Measurements from ENCODE around the gene ORC5. TPM values are rescaled to one million over a fixed set of nuclear protein-coding genes. Genes with fewer than 3 reads are reported as not detected.
"Not testable (repeated sequence)": the region's sequence is repeated elsewhere in the genome, so short reads cannot be mapped to it uniquely, and the experiment has no call there.

The ORC5 gene
- total RNA-seq, 4 donors from 2014 or later, result 4.3 to 58.1 (median 12.6) TPM

DNA sequence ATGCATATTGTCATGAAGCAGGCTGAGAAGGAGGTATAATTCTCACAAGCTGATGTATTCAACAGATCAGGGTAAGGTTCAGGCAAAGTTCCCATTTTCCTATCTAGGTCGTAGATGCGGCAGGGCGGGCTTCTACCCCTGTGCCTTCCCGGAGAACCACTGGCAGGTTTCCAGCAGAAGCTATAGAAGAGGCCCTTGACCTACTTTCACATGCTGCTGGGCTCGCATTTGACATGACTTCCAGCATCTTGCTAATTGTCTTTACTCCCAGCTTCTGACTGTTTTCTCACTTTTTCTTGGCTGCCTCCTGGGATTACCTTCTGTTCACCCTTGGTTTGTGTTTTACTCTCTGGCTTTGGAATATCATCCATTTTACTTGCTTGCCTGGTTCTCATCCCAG is 32.6 kb upstream of the ORC5 start:
- Histone ChIP-seq H3K4me1 (no peaks in the 10 kb centered on the region), H3K27ac (no peak overlapping the region), H3K9me3 (no peaks in the 10 kb centered on the region), H3K27me3 (peaks cover 0 to 2% (median 0%) of the 10 kb centered on the region in 3 donors), H3K36me3 (no peaks in the 10 kb centered on the region), H3K4me3 (no peak overlapping the region)
- TF ChIP-seq, protein P1, sequence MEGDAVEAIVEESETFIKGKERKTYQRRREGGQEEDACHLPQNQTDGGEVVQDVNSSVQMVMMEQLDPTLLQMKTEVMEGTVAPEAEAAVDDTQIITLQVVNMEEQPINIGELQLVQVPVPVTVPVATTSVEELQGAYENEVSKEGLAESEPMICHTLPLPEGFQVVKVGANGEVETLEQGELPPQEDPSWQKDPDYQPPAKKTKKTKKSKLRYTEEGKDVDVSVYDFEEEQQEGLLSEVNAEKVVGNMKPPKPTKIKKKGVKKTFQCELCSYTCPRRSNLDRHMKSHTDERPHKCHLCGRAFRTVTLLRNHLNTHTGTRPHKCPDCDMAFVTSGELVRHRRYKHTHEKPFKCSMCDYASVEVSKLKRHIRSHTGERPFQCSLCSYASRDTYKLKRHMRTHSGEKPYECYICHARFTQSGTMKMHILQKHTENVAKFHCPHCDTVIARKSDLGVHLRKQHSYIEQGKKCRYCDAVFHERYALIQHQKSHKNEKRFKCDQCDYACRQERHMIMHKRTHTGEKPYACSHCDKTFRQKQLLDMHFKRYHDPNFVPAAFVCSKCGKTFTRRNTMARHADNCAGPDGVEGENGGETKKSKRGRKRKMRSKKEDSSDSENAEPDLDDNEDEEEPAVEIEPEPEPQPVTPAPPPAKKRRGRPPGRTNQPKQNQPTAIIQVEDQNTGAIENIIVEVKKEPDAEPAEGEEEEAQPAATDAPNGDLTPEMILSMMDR (IDR thresholded peaks at IDR 0.05 in 4 of 5, conservative IDR thresholded peaks at IDR 0.05 in 1 of 5), result no peak
- no peak for TF ChIP-seq POLR2A (IDR thresholded peaks at IDR 0.05)
- DNase-seq, result no peak
- no peak for ATAC-seq
- intact Hi-C loops (cut with DNase I; ENCODE audit: low total_unique reads) (no loop called here), in situ Hi-C loops (cut with MboI; ENCODE audit: low sequenced_read_pairs in 4 of 4) (loop anchor here in 3 of 4 donors (25.0 kb wide), 2 partner anchors 597 to 672 kb away; no protein-coding TSS in a partner anchor)

DNA sequence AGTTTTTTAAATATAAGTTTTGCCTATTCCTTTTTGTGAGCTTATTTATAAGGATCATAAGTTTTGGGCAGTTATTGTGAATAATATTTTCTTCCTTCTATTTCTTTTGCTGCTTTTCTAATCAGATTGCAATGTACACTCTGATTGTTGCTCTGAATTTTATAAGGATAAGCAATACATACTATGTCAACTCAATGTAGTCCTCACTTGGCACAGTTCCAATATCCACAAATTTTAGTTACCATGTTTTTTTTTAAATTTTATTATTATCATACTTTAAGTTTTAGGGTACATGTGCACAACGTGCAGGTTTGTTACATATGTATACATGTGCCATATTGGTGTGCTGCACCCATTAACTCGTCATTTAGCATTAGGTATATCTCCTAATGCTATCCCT is 27.2 kb upstream of the ORC5 start:
- not testable (repeated sequence) for H3K27ac ChIP-seq

DNA sequence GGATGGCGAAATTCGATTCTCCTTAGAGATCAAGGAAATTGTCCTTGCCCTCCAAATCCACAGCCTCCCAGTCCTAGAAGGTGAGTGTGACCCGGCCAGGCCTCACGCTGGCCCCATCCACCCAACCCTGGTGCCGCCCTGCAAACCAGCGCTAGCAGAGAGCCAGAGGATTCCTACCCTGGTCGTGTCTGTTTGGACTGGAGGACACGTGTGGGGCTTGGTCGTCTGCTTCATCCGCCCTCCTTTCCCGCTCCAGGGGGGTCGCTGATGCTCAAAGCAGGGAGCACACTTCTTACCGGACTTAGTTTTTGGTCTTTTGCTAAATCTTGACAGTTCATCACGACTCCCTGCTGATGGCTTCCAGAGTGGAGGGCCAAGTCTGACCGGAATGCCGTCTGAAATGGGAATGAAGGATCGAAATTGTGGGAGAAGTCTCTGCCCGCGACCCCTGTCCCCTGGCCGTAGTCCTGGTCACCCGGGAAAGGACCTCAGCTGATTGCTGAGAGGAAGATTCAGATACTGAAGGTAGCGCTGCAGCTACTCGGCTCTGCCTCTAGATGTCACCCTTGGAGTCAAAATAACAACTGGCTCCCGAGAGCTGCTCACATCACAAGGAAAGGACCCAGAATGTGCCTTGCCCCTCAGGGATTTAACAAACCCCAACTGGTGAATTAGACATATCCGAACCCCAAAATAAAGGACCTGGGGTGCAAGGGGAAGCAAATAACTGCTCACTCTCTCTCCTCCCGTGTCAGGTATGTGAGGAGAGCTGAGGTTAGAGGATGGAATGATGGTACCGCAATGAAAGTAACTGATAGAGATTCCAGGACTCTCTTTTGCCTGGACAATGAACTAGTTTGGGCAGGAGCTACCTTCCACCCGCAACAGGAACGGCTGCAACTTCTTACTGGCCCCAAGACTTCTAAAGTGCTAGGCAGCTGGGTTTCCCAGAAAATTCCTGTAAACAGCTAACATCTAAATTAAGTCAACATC is 23.5 kb upstream of the ORC5 start:
- no peaks in the 10 kb centered on the region for H3K27me3 ChIP-seq
- ATAC-seq (peak; percentile 42 to 64), DNase-seq (peak; percentile 8 to 16)
- no peaks in the 10 kb centered on the region for H3K9me3 ChIP-seq
- no peak overlapping the region for H3K27ac ChIP-seq
- in situ Hi-C loops (cut with MboI; ENCODE audit: low sequenced_read_pairs in 4 of 4), result loop anchor here (10.0 to 25.0 kb wide), 4 partner anchors 606 to 683 kb away; no protein-coding TSS in a partner anchor
- peaks cover 0 to 4% of the 10 kb centered on the region in 2 donors for H3K4me1 ChIP-seq
- no peaks in the 10 kb centered on the region for H3K36me3 ChIP-seq
- H3K4me3 ChIP-seq, result no peak overlapping the region
- intact Hi-C loops (cut with DNase I; ENCODE audit: low total_unique reads), result loop anchor here (2.0 to 5.0 kb wide), 2 partner anchors 617 to 686 kb away; no protein-coding TSS in a partner anchor
- TF ChIP-seq POLR2A (IDR thresholded peaks at IDR 0.05), result no peak
- TF ChIP-seq, protein P1 (IDR thresholded peaks at IDR 0.05 in 4 of 5, conservative IDR thresholded peaks at IDR 0.05 in 1 of 5), result peak; percentile 36 to 77 (median 60)

More for the DNA sequence above, 27.2 kb upstream of the ORC5 start:
- not testable (repeated sequence) for H3K9me3 ChIP-seq, H3K4me1 ChIP-seq, H3K27me3 ChIP-seq, ATAC-seq, H3K4me3 ChIP-seq, DNase-seq, H3K36me3 ChIP-seq
- intact Hi-C loops (cut with DNase I; ENCODE audit: low total_unique reads) (loop anchor here (5.0 kb wide), 1 partner anchor 682 kb away; no protein-coding TSS in a partner anchor), in situ Hi-C loops (cut with MboI; ENCODE audit: low sequenced_read_pairs in 4 of 4) (loop anchor here (10.0 to 25.0 kb wide), 4 partner anchors 602 to 680 kb away; no protein-coding TSS in a partner anchor)

DNA sequence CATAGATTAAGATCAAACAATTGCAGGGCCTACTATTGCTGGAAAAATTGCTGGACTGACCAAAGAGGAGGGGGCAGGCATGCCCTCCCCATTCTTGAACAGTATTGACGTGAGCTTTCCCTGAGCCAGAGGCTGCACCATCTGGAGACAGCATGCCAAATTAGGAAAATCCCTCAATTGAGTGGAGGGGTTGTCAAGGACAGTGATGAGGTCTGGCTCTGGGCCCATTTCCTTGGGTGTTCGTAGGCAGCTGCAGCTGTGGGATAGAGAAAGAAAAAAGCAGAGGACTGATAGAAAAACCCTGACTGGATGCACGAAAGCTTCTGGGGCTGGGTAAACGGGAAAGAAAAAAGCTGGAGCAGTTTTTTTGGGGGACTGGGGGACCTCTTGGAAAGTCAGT is 22.8 kb upstream of the ORC5 start:
- no peak overlapping the region for H3K4me3 ChIP-seq
- no peaks in the 10 kb centered on the region for H3K9me3 ChIP-seq
- intact Hi-C loops (cut with DNase I; ENCODE audit: low total_unique reads) (loop anchor here (2.0 to 5.0 kb wide), 2 partner anchors 618 to 687 kb away; no protein-coding TSS in a partner anchor), in situ Hi-C loops (cut with MboI; ENCODE audit: low sequenced_read_pairs in 4 of 4) (loop anchor here (10.0 to 25.0 kb wide), 4 partner anchors 607 to 684 kb away; no protein-coding TSS in a partner anchor)
- peaks cover 0 to 4% of the 10 kb centered on the region in 2 donors for H3K4me1 ChIP-seq
- H3K27me3 ChIP-seq, result no peaks in the 10 kb centered on the region
- no peaks in the 10 kb centered on the region for H3K36me3 ChIP-seq
- no peak for TF ChIP-seq POLR2A (IDR thresholded peaks at IDR 0.05)
- TF ChIP-seq, protein P1 (IDR thresholded peaks at IDR 0.05 in 4 of 5, conservative IDR thresholded peaks at IDR 0.05 in 1 of 5), result no peak
- ATAC-seq (no peak), DNase-seq (no peak)
- no peak overlapping the region for H3K27ac ChIP-seq

DNA sequence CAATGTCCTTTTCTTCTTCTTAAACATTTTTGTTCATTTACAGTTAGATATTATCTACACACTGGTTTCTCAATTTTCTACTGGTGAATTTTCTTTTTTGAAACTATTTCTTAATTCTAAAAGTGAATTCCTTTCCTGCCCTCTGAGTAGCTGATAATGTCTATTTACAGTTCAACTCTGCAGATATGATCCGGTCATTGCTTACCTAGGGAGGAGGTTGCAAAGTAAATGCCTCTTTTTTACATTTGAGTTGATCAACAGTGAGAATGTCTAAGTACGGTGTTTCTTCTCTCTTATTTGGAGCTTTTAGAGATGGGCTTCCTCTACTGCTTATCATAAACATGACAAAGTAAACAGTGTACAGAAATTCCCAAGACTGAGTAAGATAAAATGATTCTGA is 20.6 kb upstream of the ORC5 start:
- Histone ChIP-seq H3K9me3 (no peaks in the 10 kb centered on the region), H3K4me1 (peaks cover 0 to 4% of the 10 kb centered on the region in 2 donors), H3K27me3 (no peaks in the 10 kb centered on the region), H3K27ac (no peak overlapping the region), H3K4me3 (no peak overlapping the region), H3K36me3 (no peaks in the 10 kb centered on the region)
- no peak for TF ChIP-seq POLR2A (IDR thresholded peaks at IDR 0.05)
- TF ChIP-seq, protein P1 (IDR thresholded peaks at IDR 0.05 in 4 of 5, conservative IDR thresholded peaks at IDR 0.05 in 1 of 5), result no peak
- no peak for ATAC-seq
- intact Hi-C loops (cut with DNase I; ENCODE audit: low total_unique reads), result no loop called here
- DNase-seq, result no peak
- in situ Hi-C loops (cut with MboI; ENCODE audit: low sequenced_read_pairs in 4 of 4), result loop anchor here in 3 of 4 donors (25.0 kb wide), 2 partner anchors 609 to 684 kb away; no protein-coding TSS in a partner anchor
